Activated T-cell treated with anti-CD3 and anti-CD28 coated beads, Interleukin-2, amount 50 U/mL, for 48 hours (primary cell): ENCODE results near the gene MVD.
"Not testable (repeated sequence)": the region's sequence is repeated elsewhere in the genome, so short reads cannot be mapped to it uniquely, and the experiment has no call there.

Experiments used
- DNase-seq, 2 experiments: peaks; one replicate each; pipeline ENCODE4 v3.0.0-alpha.2; 2020

The MVD gene

DNA sequence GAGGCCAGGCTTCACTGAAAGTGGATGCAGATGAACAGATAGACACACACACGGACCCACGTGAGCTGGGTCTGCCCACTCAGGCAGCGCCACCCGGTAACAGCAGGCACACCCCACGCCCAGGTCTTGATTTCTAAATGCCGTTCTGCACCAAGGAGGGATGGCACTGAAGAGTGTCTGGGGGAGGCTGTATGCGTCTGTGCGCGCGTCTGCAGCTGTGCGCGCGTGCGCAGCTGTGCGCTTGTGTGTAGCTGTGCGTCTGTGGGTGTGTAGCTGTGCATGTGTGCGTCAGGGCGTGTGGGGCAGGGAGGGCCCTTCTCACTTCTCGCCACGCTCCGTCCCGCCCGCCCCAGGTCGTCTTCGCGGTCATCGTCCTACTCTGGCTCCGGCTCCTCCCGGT lies 40.0 kb downstream of the MVD start:
- no peak for DNase-seq

DNA sequence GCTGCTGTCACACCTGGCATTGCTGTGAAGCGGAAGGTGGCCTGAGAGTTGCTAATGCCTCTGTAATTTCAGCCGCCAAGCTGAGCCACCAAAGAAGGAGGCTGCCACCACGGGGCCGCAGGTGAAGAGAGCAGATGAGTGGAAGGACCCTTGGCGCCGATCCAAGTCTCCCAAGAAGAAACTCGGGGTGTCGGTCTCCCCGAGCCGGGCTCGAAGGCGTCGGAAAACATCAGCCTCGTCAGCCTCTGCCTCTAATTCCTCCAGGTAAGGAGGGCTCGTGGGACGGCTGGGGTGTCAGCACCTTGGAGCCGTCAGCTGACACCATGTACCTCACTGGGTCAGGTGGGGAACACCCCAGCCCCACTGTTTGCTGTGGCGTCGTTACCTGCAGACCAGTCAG lies 40.8 kb downstream of the MVD start:
- no peak for DNase-seq

DNA sequence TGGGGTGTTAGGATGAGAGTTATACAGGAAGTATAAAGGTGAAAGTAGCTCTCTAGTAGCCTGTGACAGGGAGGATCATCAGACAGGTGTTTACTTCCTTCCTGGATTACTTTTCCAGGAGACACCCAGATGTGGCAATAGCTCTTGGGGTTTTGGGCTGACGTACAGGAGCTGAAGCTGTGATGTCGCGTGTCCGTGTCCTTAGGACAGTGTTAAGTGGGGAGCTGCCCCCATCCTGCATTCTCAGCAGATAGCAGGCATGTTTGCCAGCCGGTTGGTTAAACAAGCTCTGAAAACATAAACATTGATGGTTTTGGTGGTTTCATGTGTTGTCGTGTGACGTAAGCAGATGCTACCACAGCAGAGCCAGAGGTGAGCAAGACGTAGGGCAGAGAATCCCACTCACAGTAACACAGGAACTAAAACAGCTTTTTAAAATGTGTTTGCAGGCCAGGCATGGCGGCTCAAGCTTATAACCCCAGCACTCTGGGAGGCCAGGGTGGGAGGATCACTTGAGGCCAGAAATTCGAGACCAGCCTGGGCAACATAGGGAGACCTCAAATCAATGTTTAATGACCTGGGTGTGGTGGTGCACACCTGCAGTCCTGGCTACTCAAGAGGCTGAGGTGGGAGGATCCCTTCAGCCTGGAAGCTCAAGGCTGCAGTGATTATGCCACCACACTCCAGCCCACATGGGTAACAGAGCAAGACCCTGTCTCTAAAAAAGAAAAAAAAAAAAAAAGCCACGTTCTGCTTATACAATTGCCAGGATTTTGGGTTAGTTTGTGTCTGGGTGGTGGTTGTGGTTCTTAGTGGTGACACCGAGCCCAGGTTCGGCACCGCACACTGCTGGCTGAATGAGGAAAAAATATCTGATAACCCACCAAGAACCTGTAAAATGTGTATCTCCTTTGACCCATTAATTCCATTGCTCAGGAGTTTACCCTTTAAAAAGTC lies 42.8 kb downstream of the MVD start:
- DNase-seq: peak; percentile 52

DNA sequence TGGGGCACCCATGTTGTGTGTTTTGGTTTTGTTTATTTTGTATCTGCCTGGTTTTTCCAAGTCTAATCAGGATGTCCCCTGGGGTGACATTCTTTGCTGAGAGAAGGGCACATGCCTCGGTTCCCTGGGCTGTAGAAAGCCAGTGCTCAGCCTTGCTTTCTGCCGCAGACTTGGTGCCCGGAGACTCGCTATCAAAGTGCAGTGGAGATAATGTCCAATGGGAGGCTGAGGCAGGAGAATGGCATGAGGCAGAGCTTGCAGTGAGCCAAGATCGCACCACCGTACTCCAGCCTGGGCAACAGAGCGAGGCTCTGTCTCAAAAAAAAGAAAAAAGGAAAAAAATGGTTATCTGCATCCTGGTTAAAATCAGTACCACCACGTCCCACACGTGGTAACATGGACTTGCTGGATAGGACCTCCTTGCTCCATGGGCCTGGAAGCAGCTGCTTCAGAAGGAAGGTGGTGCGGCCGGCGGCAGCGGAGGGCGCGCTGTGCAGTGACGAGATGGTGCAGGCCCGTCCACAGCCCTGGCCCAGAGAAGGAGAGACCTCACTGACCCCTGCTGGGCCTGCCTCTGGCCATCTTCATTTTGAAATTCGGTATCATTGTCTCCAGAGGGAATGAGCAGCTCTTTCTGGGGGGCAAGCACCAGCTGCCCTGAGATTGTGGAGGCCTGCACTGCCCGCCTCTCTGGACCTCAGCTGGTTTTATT lies 43.8 kb downstream of the MVD start:
- no peak for DNase-seq

DNA sequence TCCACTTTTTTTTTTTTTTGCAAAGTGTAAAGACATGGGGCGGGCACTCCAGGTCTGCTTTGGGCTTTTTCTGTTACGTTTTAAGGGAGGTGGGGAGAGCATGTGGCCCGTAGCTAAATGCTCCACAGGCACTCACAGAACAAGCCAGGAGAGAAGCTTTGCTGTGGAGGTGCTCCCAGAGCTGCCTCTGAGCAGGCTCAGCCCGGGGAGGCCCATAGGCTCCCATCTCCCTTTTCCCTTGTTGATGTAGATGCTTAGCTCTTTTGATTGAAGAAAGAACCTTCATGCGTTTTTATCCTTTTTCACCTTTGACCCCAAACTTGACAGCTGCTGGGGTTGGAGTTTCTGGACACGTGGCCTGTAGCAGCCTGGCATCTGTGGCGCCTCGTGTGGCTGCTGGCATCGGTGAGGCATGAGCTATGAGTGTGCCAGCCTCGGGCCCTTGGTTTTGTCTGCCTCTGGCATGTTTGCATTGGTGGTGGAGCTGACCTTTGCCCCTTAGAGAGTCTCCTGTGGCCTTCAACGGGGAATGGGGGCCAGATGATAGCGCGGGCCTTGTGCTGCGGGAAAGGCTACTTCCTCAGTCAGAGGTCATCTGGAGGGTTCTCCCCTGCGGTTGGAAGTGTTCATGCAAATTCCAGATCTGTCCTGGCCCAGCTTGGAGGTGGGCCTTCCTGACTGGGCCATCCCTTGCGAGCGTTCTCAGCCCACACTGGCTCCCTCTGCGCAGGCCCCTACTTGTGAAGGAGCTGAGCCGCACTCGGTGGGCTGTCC lies 44.5 kb downstream of the MVD start:
- no peak for DNase-seq

DNA sequence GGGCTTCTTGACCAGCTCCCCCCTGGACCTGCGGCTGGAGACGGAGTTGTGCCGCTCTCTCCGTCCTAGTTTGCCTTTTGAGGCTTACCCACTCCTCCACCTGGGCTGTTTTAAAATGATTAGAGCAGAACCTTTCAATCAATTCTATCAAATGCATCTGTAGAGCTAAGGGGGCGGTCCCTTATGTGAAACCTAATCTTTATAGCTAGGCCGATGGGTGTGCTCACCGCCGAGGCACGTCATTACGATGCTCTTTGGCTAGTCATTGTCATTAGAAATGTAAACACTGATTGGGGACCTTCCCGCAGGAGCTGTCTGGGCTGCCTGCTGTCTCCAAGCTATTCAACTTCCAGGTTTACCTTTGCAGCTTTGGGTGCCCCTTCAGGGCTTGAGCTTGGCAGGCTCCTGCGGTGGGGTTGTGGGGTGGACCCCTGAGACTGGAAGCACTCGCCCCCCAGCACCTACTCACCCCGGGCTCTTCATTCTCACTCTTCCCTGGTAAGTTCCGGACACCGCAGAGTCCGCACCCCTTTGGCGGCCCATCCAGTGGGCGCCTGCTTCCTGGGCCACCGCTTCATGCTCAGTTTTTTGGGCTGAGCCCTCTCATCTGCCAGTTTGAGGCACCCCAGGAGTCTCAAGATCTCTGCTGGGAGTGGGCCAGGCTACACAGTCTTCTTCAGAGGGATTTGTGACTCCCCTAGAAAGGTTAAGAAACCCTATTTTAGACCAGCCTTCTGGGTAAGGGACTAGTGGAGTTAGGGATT lies 45.4 kb downstream of the MVD start:
- DNase-seq: no peak

DNA sequence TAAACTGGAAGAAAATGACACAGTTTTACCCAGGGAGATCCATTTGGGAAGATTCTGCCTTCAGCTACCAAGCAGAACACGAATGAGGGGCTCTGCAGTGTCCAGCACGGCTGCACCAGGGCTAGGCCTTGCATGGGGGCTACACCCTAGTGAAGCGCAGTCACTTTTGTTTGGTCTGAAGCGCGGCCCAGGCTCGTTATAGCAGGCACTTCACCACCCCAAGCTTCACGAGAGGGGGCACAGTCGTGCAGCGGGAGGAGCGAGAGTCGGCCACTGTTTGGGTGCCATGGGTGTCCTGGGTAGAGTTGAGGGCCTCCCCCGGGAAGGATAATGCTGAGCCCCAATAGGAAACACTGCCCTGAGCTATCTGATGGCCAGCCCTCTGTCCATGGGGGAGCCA lies 46.2 kb downstream of the MVD start:
- DNase-seq: no peak

DNA sequence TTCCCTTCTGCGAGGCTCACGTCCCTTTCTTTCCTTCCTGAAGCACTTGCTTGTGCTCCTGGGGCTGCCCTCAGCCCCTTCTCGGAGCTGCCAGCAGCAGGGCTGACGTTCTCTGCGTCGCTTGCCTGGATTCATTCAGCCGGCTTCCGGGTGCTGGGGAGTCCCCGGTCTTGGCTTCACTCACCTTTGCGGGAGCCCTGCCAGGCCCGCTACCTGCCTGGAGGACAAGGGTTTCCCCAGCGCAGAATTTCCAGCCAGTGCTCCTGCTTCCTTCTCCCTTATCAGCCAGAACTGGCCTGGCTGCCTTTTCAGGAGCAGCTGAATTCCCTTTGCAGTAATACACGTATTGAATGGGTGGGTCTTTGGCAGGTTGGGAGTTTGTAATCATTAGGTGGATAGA lies 46.6 kb downstream of the MVD start:
- no peak for DNase-seq

DNA sequence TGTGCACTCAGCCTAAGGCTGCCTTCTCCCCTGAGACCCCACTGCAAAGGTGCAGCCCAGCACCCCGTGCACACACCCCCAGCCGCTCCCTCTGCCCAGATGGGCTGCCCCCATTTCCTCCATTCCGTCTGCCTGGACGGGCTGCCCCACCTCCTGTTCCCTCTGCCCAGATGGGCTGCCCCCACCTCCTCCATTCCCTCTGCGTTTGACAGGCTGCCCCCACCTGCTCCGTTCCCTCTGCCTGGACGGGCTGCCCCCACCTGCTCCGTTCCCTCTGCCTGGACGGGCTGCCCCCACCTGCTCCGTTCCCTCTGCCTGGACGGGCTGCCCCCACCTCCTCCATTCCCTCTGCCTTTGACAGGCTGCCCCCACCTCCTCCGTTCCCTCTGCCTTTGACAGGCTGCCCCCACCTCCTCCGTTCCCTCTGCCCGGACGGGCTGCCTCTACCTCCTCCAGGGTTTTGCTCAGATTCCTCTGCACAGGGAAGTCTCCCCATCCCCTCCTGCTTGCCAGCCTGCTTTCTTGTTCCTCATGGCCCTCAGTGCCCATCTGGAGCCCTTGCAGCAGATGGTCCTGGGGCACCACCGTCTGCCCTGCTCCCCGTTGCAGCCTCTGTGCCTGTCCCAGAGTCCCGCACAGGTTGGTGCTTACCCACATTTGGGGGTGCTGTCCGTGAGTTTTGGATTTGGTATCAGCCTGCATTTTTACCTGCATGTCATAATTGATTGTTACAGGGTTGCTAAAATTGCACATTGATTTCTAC lies 47.9 kb downstream of the MVD start:
- no peak for DNase-seq

DNA sequence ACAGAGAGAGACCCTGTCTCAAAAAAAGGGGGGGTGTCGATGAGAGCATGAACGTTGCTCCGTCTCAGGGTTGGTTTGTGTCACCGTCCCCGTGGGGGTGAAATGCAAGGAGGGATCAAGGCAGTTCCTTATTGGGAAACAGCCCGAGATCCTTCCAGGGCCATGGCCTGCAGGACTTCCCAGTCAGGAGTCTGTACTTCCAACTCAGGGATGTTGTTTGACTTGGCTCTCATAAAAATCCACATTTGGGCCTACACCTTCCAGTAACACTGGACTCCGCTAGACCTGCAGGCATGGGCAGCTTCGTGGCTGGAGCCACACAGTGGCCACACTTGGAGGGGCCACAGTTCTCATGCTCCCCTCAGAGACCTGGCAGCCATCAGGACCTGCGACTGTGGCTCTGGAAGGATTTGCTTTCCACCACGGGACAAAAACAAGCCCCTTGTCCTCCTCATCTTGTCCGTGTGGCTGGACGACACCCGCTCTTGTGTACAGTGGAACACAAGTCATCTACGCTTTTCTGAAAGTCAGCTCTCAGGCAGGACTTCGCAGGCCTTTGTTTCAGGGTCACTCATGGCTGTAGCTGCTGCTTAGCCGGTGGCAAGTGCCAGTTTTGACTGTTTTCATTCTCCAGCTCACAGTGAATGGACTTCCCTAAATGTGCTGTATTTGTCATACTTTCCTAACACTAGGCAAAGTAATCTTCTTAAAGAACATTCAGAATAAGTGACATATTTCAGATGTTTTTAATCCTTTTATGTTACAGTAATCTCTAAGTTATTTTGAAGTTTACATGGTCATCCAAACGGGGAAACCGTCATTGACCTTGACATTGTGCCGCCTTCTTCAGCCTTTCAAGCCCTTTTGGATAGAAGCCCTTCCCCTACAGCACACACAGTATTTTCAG lies 48.7 kb downstream of the MVD start:
- no peak for DNase-seq

DNA sequence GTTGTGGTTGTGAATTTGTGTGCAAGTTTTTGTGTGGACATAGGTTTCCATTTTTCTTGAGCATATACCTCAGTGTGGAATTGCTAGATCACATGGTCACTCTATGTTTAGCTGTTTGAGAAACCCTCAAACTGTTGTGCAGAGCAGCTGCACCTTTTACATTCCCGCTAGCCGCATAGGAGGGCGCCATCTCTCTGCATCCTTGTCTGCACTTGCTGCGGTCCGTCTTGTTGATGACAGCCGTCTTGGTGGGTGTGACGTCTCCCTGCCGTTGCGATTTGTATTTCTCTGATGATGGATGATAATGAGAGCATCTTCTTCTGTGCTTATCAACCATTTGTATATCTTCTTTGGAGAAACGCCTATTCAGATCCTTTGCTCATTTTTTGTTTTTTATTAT lies 49.6 kb downstream of the MVD start:
- no peak for DNase-seq

DNA sequence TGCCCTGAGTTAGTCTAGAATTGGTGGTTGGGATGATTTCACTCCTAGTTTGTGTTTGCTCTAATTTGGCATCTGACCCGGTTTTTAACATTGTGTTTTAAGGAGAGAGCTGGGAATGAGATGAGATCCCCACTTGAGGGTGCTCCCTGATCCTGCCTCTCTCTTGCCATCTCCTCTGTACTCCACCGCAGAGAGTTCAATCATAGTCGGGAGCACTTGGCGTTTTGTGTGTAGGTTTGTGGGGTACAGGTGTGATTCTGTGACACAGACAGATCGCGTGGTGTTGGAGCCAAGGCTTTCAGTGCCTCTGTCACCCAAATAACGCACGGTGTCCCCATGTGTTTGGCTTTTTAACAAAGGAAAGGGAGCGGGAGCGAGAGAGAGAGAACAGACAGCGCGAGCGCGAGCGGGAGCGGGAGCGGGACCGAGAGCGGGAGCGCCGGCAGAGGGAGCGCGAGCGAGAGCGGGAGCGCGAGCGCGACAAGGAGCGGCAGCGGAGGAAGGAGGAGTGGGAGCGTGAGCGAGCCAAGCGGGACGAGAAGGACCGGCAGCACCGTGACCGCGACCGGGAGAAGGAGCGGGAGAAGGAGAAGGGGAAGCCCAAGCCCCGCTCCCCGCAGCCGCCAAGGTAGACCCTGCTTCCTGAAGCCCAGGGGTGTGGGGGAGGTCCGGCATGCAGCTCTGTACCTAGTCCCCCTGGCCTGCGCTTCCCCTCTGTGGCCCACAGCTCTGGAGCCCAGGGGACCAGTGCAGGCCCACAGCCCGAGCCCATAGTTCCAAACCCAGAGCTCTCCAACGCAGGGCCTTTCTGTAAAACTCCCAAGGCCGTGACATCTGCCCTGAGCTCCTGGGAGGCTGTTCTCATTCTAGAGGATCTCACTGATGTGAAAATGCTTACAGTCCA lies 51.7 kb downstream of the MVD start:
- no peak for DNase-seq

DNA sequence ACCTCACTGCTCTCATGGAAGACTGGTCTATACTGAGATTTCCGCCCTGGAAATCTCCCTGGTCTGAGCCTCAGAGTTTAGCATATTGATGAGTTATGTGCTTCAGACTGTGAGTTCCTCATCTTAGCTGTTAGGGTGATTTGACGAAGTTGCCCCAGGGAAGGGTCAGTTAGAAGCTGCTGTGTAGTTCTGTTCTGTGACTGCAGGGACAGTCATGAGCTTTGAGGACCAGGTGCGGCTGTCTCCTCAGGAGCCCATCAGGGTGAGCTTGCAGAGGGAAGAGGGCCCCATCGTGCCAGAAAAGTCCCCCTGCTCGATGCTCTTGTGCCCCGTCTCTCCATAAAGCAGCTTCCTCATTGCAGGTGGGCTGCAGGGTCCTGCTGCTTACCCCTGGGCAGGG lies 52.8 kb downstream of the MVD start:
- no peak for DNase-seq

DNA sequence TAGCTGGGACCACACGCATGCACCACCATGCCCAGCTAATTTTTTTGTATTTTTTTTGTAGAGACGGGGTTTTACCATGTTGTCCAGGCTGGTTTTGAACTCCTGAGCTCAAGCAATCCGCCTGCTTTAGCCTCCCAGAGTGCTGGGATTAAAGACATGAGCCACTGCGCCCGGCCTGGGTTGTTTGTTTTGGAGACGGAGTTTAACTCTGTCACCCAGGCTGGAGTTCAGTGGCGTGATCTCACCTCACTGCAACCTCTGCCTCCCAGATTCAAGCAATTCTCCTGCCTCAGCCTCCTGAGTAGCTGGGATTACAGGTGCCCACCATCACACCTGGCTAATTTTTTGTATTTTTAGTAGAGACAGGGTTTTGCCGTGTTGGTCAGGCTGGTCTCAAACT lies 53.5 kb downstream of the MVD start:
- not testable (repeated sequence) for DNase-seq

DNA sequence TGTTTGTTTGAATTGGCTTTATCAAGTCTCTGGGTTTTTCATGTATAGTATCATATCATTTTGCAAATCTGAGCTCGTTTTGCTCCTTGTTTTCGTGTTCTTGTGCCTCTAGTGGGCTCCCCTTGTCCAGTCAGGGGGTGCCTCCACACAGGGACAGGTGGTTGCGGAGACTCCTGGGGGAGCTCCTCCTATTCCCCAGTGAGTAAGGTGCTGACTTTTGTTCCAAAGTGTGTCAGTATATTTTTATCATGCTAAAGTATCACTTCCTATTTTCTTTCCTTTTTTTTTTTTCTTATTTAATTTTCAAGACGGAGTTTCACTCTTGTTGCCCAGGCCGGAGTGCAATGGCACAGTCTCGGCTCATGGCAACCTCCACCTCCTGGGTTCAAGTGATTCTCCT lies 54.8 kb downstream of the MVD start:
- DNase-seq: no peak

DNA sequence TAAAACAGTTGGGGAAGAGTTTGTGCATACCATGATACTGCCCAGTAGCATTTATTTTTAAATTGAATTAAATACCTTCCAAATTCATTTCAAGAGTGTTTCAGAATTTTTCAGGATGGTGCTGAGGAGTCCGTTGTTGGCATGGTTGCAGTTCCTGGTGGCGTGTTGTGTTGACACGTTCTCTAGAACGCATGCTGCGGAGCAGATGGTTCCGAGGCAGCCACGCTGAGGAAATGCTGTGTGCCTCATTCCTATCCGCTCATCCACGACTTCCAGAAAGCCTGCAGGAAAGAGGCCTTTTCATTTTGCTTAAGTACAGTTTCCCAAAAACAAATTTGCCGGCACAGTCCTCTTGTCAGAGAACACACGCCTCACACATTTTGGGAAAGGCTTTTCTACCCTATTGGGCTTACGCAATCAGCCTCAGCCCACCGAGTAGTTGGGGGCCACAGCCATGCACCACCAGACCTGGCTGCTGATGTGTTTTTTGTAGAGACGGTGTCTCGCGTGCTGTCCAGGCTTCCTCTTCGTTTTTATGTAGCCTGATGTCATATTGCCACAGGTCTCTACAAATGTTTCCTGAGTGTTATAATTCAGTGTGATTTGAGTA lies 56.6 kb downstream of the MVD start:
- no peak for DNase-seq

DNA sequence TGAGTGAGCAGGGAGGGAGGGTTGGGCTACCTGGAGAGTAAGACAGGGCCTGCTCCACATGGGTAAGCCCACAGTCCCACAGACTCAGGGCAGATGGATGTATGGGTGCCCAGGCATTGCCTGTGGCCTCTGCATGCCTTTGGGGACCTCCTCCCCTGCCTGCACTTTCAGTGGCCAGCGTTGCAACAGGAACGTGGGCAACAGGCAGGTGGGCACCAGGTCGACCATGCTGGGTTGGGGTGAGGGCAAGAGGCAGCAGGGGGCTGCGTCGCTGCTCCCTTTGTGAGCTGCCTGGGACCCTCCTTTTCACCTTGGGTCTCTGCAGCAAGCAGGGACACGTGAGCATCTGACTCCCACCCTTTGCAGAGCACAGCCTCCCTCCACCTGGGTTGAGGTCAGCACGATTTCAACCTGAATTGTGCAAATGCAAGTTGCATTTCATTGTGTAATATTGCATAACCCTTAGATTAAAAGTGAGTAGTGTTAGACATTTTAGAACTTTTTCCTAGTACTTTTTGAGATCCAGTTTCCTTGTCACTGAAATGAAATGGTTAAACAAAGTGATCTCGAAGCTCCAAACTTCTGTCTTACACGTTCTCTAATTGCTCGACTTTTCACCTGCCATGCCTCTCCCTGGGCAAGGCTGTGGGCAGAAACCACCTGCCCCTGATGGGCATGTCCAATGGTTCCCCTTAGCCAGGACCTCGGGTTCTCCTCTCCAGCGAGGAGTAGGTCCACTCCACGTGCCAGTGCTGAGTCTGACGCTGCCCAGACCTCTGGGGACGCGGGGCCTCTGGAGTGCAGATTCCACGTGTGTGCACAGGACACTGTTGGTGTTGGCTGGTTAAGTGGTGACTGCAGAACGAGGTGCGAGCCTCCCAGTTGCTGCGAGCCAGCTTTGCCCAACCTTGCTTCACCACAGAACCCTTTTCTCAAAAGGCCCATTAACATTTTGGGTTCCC lies 57.4 kb downstream of the MVD start:
- DNase-seq: no peak

DNA sequence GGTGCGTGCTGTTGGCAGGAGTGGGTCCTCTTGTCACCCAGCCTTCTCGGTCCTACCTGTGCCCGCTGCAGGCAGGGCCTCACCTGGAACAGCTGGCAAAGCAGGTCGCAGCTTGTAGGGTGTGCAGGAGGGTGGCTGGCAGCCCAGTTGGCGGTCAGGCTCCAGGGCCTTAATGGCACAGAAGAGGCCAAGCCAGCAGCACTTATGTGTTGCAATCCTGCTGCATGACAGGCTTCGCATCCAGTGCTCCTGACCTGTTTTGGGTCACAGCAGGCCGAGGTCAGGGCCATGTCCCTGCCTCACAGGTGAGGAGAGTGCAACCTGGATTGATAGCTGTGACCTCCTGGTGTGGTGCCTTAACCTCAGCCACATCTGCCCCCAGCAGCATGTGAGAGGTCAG lies 60.8 kb downstream of the MVD start:
- no peak for DNase-seq
